ENCODE measurements around the gene UGT2B15.
"Not testable (repeated sequence)": the region's sequence is repeated elsewhere in the genome, so short reads cannot be mapped to it uniquely, and the experiment has no call there.

The UGT2B15 gene

GRCh38 chr4:68670479-68670939, at the start of gene UGT2B15:
Gene UGT2B15 (minus strand): TSS chr4:68670652. CDS start chr4:68670618, 34 bp downstream.
- not testable (repeated sequence) for DNase-seq

GRCh38 chr4:68719075-68719473, 48.6 kb upstream of the UGT2B15 start:
- DNase-seq, result no peak

- no peak for DNase-seq
These were observed 48.1 kb upstream of the UGT2B15 start for GRCh38 chr4:68718447-68719074.

- no peak for DNase-seq
These were observed 47.5 kb upstream of the UGT2B15 start for GRCh38 chr4:68717999-68718398.

- DNase-seq, result no peak
These were observed 43.9 kb upstream of the UGT2B15 start for GRCh38 chr4:68714400-68714799.

- DNase-seq, result no peak
These were observed 41.8 kb upstream of the UGT2B15 start for GRCh38 chr4:68712207-68712606.

GRCh38 chr4:68708566-68708965, 38.1 kb upstream of the UGT2B15 start:
- DNase-seq, result no peak

- not testable (repeated sequence) for DNase-seq
These were observed 32.7 kb upstream of the UGT2B15 start for GRCh38 chr4:68703168-68703567.

- no peak for DNase-seq
These were observed 29.7 kb upstream of the UGT2B15 start for GRCh38 chr4:68700152-68700551.

- no peak for DNase-seq
These were observed 23.0 kb upstream of the UGT2B15 start for GRCh38 chr4:68693325-68694075.

- no peak for DNase-seq
These were observed 20.7 kb upstream of the UGT2B15 start for GRCh38 chr4:68691186-68691585.

- no peak for DNase-seq
These were observed 12.6 kb upstream of the UGT2B15 start for GRCh38 chr4:68683034-68683433.

GRCh38 chr4:68681298-68681697, 10.8 kb upstream of the UGT2B15 start:
- DNase-seq, result not testable (repeated sequence)

- DNase-seq, result no peak
These were observed 2.7 kb upstream of the UGT2B15 start for GRCh38 chr4:68673143-68673542.

- not testable (repeated sequence) for DNase-seq
These were observed 765 bp upstream of the UGT2B15 start for GRCh38 chr4:68671217-68671616.

- DNase-seq, result not testable (repeated sequence)
These were observed 1.8 kb downstream of the UGT2B15 start for GRCh38 chr4:68668537-68669163.

GRCh38 chr4:68667551-68667950, 2.9 kb downstream of the UGT2B15 start:
- DNase-seq, result not testable (repeated sequence)

- DNase-seq, result not testable (repeated sequence)
These were observed 5.7 kb downstream of the UGT2B15 start for GRCh38 chr4:68664721-68665120.

GRCh38 chr4:68662836-68663574, 7.4 kb downstream of the UGT2B15 start:
- not testable (repeated sequence) for DNase-seq

GRCh38 chr4:68658672-68659071, 11.8 kb downstream of the UGT2B15 start:
- no peak for DNase-seq

GRCh38 chr4:68657022-68657594, 13.3 kb downstream of the UGT2B15 start:
- DNase-seq, result not testable (repeated sequence)

- not testable (repeated sequence) for DNase-seq
These were observed 13.9 kb downstream of the UGT2B15 start for GRCh38 chr4:68656445-68656973.

Measured in EL (cell line).